DMS 273 (cell line): Measurements from ENCODE around the gene LTA4H.
"Not testable (repeated sequence)": the region's sequence is repeated elsewhere in the genome, so short reads cannot be mapped to it uniquely, and the experiment has no call there.

ENCODE experiments used
- DNase-seq: peaks from one replicate; lab custom pipeline; 2025; ENCODE audit not compliant: unreplicated experiment; lab: John Stamatoyannopoulos, UW

LTA4H gene

DNA sequence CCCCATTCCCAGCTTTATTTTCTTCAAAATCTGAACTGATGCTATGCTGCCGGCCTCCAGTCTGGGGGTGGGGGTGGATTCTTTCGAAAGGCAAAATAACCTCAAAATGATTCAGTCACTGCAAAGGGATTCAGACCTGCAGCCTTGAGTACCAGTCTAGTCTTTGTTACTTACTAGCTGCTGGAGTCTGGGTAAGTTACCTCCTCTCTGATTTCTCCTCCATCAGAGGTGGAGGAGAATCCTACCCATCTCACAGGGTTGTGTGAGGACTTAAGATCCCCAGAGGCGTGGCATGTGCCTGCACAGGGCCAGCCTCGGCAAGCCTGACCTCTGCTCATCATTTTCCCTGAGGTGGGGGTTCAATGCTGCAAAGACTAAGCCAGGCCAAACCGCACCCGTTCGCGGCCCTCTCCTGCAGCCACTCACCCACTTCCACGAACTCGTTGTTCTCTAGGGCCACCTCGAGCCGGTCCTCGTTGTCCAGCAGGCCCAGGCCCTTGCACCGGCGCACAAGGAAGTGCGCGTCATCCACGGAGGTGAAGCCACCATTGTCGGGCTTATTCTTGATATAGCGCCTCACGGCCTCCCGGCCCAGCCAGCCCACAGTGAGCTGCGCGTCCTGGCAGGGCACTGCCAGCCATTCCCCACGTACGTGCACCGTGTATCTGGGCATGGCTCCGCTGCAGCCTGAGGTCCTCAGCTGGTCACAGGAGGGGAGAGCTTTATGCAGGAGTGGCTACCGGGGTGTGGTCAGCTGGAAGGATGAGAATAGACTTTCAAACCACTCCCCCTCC, 40.0 kb downstream of the LTA4H start:
- DNase-seq = no peak

DNA sequence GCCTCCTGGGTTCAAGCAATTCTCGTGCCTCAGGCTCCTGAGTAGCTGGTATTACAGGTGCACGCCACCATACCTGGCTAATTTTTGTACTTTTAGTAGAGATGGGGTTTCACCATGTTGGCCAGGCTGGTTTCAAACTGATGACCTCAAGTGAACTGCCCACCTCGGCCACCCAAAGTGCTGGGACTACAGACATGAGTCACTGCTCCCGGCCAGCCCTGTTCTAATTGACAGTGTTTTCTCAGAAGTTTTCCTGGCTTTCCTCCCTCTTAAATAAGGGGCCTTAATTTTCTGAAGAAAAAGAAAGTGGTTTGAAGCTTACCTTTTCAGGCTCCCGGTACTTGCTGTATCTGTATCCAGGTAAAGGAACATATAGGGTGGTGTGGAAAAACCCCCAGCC, 40.9 kb downstream of the LTA4H start:
- DNase-seq = no peak

DNA sequence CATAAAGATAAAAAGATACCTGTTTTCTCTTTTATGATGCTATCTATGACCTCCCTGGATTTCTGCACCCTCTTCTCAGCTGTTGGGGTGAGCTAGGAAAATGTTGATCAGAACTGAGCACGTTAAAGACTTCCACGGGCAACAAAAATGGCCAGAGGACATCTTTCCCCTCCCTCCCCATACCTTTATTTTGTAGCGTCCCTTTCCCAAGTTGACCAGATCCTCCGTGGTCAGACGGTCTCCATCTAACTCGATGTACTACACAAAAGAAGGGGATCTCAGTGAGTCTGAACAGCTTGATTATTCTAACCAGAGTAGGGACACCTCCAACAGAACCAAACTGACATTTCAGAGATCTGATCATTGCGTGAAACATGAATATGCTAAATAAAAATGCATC, 41.5 kb downstream of the LTA4H start:
- DNase-seq = no peak

DNA sequence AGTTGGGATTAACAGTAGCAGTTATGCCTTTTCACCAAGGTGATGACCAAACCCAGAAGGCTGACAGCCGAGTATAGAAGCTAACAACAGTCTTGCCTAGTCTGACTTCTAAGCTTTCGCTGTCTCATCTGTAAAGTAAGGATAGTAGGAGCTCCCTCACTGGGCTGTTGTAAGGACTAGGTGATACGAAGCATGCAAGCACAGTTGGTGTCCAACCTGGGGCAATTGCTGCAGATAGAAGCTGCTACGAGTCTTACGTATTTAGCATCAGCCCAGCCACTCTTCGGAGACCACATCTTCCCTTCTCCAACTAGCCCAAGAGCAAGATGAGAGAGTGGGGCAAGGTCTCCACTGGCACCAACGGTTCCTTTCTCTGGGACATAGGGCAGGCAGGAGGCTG, 45.3 kb downstream of the LTA4H start:
- DNase-seq = no peak

DNA sequence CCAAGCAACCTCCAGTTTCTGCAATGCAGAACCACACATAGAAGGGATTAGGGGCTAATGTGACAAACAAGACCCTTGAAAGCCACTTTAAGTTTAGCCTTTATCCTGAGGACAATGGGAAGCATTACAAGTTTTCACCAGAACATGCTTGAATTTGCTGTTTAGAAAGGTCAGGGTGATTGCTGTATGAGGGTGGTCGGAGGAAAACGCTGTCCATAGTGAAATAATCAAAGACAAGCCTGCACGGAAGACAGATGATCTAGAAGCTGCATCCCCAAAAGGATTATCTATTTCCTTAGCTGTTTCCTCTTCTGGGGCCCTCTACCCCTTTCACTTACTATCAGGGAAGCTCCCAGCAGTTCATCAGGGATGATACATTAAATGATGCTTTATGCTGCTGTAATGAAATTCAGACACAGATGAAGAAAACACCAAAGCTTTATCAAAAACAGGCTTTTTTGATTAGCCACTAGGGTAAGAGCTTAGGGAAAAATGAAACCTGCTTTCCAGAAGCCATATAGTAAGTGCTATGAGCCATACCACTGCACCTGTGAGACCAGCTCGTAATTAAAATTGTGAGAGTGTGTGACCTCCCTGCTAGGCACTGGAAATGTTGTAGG, 45.8 kb downstream of the LTA4H start:
- no peak for DNase-seq

DNA sequence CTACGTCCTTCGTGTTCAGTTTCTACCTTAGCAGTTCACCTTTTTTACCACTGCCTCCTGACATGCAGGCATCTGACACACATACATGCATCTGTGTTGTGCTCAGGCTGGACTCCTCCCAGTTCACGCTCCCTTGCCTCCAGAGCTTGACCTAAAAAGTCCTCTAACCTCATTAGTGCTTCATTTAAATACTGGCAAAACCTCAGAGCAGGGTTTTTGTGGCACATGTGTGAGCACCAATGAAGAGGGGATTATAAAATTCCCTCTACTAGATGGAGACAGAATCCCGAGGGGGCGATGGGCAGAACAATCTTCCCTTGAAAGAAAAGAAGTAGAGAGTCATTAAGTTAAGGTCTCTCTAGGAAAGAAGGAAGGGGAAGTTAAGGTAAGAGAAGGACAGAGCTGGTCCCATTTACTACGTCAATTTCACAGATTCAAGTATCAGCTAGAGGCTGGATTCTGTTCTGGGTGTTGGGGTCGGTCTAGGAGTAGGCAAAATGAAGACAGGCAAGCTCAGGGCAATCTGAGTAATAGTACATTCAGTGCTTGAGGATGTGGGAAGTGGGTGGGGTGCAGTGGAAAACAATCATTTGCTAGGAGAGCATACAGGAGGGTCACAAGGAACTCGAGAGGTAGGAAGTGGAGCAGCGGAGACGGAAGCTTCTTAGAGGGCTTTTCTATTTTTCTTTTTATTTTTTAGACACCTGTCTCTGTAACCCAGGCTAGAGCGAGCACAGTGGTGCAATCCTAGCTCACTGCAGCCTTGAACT, 46.7 kb downstream of the LTA4H start:
- no peak for DNase-seq

DNA sequence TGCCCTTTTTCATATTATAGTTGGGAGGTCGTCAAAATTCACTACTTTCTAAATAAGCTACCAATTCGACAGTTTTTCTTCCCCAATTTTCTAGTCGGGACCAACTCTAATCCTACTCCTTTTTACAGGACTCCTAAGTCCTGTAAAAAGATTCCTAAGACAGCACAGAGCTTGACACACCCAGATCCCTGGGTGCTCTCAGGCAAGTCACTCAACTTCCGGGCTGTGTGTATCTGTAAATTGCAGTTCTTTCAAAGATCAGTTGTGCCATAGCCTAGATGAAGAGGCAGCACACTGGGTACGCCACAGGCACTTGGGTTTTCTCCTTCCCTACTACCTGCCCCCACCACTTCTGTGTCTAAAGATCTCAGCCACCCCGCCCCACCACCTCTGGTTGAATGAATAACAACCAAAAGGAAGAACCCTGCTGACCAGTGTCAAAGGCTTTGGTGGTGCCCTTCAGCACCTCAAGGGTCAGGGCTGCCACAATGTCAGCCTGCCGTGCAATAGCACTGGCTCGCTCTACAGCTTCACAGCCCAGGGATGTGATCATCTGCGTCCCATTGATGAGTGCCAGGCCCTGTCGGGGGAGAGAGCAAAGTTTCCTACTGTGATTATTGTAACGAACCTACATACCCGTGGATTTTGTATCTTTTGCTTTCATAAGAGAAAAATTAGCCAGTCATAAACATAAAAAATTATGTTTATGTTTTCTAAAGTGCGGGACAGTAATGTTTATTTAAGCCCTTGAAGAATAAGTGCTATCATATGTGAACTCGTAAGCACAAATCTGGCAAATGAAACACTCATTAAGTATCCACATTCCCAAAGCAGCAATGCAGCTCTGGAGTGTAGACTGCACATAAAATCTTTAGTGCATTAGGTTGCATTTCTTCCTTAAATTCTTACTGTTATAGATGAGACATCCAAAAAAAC, 48.5 kb downstream of the LTA4H start:
- DNase-seq = no peak

DNA sequence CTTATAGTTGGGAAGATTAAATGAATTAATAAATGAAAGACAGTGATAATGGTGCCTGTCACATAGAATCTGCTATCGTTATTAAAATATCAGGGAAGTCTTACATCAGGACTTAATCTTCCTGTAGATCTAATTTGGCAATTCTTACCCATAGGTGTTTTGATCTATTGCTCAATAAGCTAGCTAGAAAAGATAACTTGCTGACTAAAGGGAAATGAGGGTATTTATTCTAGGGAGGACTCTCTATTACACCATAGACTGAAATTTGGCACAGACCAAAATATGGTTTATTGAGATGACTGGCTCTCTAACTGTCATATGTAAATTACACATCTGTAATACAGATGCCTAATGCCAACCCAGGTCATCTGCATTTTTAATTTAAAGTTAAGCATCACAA, 50.7 kb downstream of the LTA4H start:
- no peak for DNase-seq

DNA sequence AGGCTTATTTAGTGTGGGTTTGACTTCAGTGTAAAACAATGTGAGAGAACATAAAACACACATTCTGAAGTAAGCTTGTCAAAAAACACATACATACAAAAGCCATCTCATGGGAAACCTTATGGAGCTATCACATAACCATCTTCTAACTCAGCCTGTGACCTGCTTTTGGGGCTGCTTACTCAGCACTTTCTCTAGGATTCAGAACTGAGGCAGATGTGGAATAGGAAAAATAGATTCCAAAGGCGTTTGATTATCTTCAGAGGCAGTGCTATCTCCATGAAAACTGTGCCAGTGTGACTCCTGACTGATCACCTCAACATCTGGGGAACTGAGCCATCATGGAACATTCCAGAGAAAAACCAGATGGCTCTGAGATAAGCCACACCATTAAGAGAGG, 52.8 kb downstream of the LTA4H start:
- no peak for DNase-seq

DNA sequence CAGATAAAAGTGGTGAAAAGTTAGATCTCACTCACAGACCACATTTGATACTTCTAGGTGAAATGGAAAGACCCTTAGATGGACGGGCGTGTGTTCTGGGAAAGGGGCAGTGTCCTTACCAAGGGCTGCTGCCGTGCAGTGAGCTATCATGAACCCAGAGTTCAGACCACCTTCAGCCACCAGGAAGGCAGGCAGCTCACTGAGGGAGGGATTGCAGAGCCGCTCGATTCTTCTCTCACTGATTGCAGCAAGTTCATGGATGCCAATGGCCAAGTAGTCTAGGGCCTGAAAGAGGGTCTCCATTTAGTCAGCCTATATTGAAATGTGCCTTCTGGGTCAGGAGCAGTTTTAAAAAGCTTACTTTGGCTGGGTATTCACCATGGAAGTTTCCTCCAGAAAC, 55.0 kb downstream of the LTA4H start:
- DNase-seq = no peak

DNA sequence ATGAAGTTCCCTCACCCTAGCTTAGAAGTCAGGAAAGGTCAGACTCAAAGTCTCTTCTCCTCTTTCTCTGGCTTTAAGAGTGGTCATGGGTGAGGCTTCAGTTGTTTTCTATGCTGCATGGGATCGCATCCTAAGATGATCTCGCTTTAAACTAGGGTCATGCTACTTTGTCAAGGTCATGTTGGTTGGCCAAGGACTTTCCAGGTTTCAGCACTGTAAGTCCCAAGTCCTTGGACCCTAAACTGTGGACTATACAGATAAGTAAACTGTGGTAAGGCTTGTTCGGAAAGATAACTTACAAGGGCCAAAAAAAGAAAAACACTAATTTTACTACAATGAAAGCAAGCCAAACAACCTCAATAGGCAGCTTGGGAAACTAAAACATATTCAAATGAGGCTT, 56.6 kb downstream of the LTA4H start:
- DNase-seq = no peak

DNA sequence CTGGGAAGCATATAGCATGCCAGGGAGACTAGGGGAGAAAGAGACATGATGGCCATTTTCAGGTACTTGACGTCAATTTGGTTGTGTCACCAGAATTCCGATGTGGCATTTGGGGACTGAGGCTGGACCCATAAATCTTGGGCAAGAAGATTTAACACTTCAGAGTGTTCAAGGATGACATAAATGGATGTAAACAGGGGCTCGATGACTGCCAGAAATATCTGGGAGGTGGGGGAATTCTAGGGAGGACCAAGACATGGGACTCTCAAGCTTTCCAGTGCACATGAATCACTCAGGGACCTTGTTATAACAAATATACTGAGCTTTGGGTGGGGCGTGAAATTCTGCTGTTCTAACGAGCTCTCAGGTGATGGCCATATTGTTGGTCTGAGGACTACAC, 57.0 kb downstream of the LTA4H start:
- DNase-seq = no peak

DNA sequence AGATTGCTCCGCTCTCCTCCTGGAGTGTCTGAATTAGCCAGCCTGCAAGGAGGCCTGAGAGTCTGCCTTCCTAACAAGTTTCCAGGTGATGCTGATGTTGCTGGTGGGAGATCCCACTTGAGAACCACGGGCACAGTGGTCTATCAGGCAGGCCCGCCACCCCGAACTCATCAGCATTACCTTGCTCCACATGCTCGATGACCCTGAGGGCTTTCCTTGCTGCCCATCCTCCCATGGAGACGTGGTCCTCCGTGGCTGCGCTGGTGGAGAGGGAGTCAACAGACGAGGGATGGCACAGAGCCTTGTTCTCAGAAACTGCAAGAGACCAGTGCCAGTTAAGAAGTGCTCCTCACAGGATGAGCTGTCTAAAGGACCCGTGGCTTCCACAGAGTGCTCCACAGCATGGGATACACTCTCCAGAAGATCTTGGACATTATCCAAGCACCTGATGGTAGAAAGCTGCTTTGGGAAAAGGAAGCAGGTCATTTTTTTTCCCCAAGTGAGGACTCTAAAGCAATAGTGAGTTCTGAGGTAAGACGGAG, 57.6 kb downstream of the LTA4H start:
- DNase-seq = no peak

DNA sequence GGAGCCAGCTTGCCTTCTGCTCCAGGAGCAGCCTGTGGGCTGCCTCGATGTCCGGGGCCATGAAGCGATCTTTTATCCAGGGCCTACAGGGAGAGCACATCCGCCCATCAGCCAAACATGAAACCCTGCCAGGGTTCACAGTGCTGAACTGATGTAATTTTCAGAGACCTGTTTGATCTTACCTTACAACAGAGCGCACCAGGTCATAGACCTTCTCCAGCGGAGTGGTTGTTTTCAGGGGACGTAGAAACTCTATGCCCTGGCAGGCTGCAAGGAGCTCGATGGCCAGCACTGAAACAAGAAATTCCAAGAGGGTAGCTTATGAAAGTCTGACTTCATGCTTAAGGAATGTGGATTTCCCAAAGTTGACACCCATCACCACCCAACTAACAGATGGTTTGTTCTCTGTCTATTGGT, 59.0 kb downstream of the LTA4H start:
- DNase-seq = no peak

DNA sequence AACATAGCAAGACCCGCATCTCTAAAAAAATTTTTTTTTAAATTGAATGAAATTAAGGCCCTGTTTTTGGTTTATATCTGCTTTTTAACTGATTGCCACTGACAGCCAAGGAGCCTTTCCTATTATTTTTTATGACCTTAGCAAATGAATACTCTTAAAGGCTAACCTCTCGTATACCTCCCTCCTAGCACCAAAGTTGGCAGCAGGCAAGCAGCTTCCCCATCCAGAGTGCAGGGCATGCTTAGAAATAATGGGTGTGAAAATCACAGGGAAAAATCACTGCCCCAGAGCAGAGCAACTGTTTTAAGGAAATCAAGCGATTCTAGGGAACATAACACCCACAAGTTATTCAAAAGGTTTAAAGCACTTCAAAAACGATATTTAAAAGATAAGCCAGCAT, 59.9 kb downstream of the LTA4H start:
- no peak for DNase-seq

DNA sequence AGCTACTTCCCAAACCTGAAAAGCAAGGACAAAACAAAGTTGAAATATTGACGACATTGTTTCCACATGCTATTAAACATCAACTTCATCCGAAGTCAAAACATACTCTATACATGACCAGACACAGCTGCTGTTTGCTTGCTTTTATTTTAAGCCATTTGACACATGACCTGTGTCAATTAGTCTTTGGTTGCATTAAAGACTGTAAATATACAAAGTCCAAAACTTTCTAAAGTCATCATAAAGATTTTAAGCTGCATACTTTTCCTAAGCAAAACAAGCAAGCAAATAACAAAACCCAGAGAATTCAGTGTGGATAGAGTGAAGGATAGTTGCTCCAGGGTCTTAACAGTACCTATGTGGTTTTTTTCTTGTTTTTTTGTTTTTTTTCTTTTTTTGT, 61.0 kb downstream of the LTA4H start:
- DNase-seq = no peak

DNA sequence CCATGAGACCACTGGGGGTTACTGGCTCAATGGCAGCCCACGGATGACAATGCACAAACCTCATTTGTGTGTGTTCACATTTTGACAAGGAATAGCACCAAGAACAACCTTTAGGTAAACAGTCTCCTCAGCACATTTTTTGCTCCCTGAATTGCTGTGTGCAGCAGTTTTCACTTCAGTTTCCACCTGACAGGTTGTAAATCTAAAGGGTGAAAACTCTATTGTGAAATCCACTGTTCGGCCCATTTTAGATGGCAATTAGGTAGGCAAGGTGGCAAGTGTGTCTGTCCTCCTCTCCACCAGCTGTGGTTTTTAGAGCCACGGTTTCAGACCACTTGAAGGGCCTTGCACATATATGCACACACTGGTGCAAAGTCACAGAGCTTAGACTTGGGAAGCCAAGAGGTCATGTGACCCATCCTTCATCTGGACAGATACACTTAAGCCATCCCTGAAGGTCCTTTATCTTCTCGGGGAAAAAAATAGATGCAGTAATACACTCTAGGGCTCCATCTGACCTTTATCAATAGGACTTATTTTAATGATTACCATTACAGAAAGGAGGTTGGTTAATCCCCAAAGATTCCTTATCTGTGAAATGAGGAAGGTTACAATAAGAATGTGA, 62.4 kb downstream of the LTA4H start:
- no peak for DNase-seq

DNA sequence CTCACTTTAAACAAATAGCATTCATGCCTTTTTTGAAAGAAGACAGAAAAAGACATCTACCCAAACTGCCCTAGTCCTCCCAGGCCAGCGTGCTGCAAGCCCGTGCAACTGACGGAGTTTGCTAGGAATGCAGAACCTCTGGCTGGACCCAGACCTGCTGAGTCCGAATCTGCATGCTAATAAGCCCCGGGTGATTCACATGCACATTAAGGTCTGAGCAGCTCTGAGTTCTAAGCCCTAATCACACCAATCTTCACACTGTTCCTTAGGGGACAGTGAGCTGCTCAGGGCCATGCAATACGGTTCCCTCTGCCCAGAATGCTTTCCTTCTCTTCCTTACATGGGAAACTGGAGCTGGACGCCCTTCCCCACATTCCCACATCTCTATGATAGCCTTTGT, 64.5 kb downstream of the LTA4H start:
- no peak for DNase-seq

DNA sequence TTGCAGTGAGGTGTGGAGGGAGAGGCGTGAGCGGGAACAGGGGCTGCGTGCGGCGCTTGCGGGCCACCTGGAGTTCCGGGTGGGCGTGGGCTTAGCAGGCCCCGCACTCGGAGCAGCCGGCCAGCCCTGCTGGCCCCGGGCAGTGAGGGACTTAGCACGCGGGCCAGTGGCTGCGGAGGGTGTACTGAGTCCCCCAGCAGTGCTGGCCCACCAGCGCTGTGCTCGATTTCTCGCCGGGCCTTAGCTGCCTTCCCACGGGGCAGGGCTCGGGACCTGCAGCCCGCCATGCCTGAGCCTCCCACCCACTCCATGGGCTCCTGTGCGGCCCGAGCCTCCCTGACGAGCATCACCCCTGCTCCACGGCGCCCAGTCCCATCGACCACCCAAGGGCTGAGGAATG, 66.3 kb downstream of the LTA4H start:
- not testable (repeated sequence) for DNase-seq

DNA sequence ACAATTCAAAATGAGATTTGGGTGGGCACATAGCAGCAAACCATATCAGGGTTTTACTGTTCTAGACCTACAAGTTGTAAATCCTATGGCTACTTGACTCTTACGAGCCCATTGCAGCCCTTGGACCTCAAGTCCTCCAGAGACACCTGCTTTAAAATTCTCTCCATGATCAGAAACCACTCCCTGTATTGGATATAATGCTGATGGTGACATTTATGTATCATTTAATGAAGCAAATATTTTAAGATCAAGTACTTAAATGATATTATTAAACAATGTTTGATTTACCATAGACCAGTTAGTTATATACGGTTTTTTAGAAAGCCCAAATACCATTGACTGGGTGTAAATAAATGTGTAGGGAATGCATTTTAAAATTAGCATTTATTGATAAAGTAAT, 68.1 kb downstream of the LTA4H start:
- DNase-seq = no peak
